Right atrium auricular region (tissue), 2 donors: Measurements from ENCODE around the gene SENP2. TPM values are rescaled to one million over a fixed set of nuclear protein-coding genes. Genes with fewer than 3 reads are reported as not detected.
A peak's percentile ranks its signal among the peaks of the same experiment; 100 is the strongest.

Source experiments
- DNase-seq: peaks from one replicate; pipeline ENCODE4 v3.0.0-alpha.2; 2019; ENCODE audit warnings: low spot score
- H3K27ac ChIP-seq, 2 donors: fragments of 200-600 bp; sonication (generic); 1 replicate in 1 of 2; 2 replicates in 1 of 2; pipeline ENCODE4 v1.5.1; 2016 to 2019
- H3K27me3 ChIP-seq, 2 donors: fragments of 200-600 bp; sonication (generic); one replicate each; pipeline versions ENCODE4 v1.5.1 to v1.6.0; 2017 to 2019
- H3K36me3 ChIP-seq: fragments of 200-600 bp; sonication (generic); one replicate; pipeline ENCODE4 v1.5.1; 2016
- H3K4me1 ChIP-seq, 2 donors: fragments of 200-600 bp; sonication (generic); one replicate each; pipeline versions ENCODE4 v1.5.1 to v1.6.0; 2017 to 2019
- H3K4me3 ChIP-seq, 2 donors: fragments of 200-600 bp; sonication (generic); 1 replicate in 1 of 2; 2 replicates in 1 of 2; pipeline ENCODE4 v1.5.1; 2017 to 2019; ENCODE audit warnings: mild to moderate bottlenecking in 1 of 2, moderate library complexity in 1 of 2
- H3K9me3 ChIP-seq, 2 donors: fragments of 200-600 bp; sonication (generic); one replicate each; pipeline ENCODE4 v1.5.1; 2019
- CTCF ChIP-seq, 2 donors: fragments of 200-600 bp; sonication (generic); IDR thresholded peaks; one replicate each; pipeline ENCODE4 v1.5.1; 2019; ENCODE audit warnings: antibody characterized with exemption in 2 of 2
- total RNA-seq, 2 donors: library from RNA; depleted of rRNA; stranded (reverse); fragments of >200 nt; gene quantifications; one replicate each; pipeline ENCODE4 v1.1.0, GENCODE V29; 2016

SENP2 gene
- total RNA-seq, 2 donors from 2014 or later, result 10.8 to 17.8 TPM

DNA sequence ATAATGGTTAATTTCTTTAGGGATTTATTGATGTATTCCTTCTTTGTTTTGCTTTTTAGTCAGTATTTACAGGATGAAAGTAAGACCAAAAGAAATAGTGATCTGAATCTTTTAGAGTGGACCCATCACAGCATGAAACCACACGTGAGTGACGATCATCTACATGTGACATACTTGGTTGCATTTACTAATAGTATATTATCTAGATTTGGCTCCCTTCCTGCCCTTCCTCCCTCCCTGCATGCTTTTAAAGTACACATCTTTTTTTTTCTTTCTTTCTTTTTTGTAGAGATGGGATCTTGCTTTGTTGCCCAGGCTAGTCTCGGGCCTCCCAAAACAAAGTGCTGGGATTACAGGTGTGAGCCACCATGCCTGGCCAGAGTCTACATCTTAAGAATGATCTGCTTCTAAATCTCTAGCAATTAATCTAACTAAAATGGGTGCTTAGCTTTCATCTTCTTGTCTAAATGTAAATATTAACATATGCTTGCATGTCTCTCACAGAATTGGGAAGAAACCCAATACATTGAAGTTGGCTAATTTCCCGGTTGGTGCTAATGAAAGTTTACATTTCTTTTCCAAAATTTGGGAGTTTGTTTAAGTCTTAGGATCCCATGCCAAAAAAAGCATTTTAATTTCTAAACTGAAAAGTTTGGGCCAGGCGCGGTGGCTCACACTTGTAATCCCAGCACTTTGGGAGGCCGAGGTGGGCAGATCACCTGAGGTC is 38.0 kb downstream of the SENP2 start:
- no peak overlapping the region for H3K27ac ChIP-seq
- H3K4me1 ChIP-seq, result no peaks in the 10 kb centered on the region
- TF ChIP-seq CTCF (IDR thresholded peaks at IDR 0.05), result no peak
- H3K36me3 ChIP-seq, result peaks cover 72% of the 10 kb centered on the region
- H3K9me3 ChIP-seq, result no peaks in the 10 kb centered on the region
- H3K27me3 ChIP-seq, result no peaks in the 10 kb centered on the region
- DNase-seq, result no peak
- no peak overlapping the region for H3K4me3 ChIP-seq

DNA sequence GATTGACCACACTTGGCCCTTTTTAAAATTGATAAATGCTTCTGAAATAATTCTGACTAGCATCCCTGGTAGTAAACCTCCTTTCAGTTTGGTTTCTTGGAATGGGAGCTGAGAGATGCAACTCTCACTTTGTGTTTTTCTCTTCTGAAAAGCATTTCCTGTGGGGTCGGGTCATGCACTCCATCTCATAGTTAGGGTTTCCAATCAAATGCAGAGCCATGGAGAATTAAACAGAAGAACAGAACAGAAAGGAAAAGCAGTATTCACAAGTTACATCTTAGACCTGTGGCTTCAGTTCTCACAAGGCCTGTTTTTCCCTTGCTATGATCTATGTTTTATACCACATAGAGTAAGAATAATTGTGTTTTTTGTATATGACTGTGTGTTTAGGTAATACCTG is 39.7 kb downstream of the SENP2 start:
- Histone ChIP-seq H3K27me3 (no peaks in the 10 kb centered on the region), H3K4me3 (no peak overlapping the region), H3K36me3 (peaks cover 62% of the 10 kb centered on the region), H3K27ac (no peak overlapping the region), H3K9me3 (no peaks in the 10 kb centered on the region), H3K4me1 (peaks cover 0 to 13% of the 10 kb centered on the region in 2 donors)
- no peak for DNase-seq
- TF ChIP-seq CTCF (IDR thresholded peaks at IDR 0.05), result no peak

GRCh38 chr3:185629554-185630181 is 43.6 kb downstream of the SENP2 start:
- H3K27ac ChIP-seq, result no peak overlapping the region

GRCh38 chr3:185630182-185630622 is 44.1 kb downstream of the SENP2 start:
- peak overlapping the region in 1 of 2 donors; percentile 39 for H3K27ac ChIP-seq
- H3K4me1 ChIP-seq, result peaks cover 0 to 13% of the 10 kb centered on the region in 2 donors
- H3K36me3 ChIP-seq, result peaks cover 41% of the 10 kb centered on the region
- H3K4me3 ChIP-seq, result no peak overlapping the region
- no peak for TF ChIP-seq CTCF (IDR thresholded peaks at IDR 0.05)
- DNase-seq, result peak; percentile 65
- no peaks in the 10 kb centered on the region for H3K9me3 ChIP-seq
- H3K27me3 ChIP-seq, result no peaks in the 10 kb centered on the region

More at GRCh38 chr3:185629554-185630181, 43.6 kb downstream of the SENP2 start:
- H3K4me3 ChIP-seq, result no peak overlapping the region
- H3K36me3 ChIP-seq, result peaks cover 46% of the 10 kb centered on the region
- no peaks in the 10 kb centered on the region for H3K9me3 ChIP-seq
- H3K4me1 ChIP-seq, result peaks cover 0 to 13% of the 10 kb centered on the region in 2 donors
- H3K27me3 ChIP-seq, result no peaks in the 10 kb centered on the region
- peak; percentile 9 for DNase-seq
- TF ChIP-seq CTCF (IDR thresholded peaks at IDR 0.05), result no peak

GRCh38 chr3:185631108-185631507 is 45.0 kb downstream of the SENP2 start:
- H3K4me3 ChIP-seq, result no peak overlapping the region
- DNase-seq, result peak; percentile 59
- TF ChIP-seq CTCF (IDR thresholded peaks at IDR 0.05), result no peak
- peaks cover 0 to 13% of the 10 kb centered on the region in 2 donors for H3K4me1 ChIP-seq
- H3K36me3 ChIP-seq, result peaks cover 32% of the 10 kb centered on the region
- no peak overlapping the region for H3K27ac ChIP-seq
- H3K9me3 ChIP-seq, result no peaks in the 10 kb centered on the region
- no peaks in the 10 kb centered on the region for H3K27me3 ChIP-seq
